Common myeloid progenitor, CD34-positive (primary cell): ENCODE measurements around the gene AP1G2.
A peak's percentile ranks its signal among the peaks of the same experiment; 100 is the strongest.

ENCODE experiments used
- CTCF ChIA-PET: fragments of 350-600 bp; sonication (Branson Sonifier 250); formaldehyde crosslinking; loops from one replicate; lab custom pipeline; 2021; ENCODE audit warnings: antibody characterized with exemption; lab: Charles Lee
- POLR2A ChIA-PET: fragments of 350-600 bp; sonication (Branson Sonifier 250); formaldehyde crosslinking; loops from one replicate; lab custom pipeline; 2021; ENCODE audit warnings: antibody characterized with exemption; lab: Charles Lee
- DNase-seq, 3 donors: peaks; one replicate each; pipeline versions ENCODE4 v3.0.0 to v3.0.0-alpha.2; 2013
- H3K27ac ChIP-seq, 2 experiments: 1 replicate in 1 of 2; 2 replicates in 1 of 2; pipeline ENCODE4 v1.7.0; 2013; ENCODE audit warnings: inconsistent platforms in 2 of 2, low read length in 2 of 2, mild to moderate bottlenecking in 2 of 2, low read depth in 1 of 2, moderate library complexity in 1 of 2; ENCODE audit not compliant: severe bottlenecking in 2 of 2, insufficient read depth in 1 of 2, poor library complexity in 1 of 2
- H3K27me3 ChIP-seq, 5 experiments: replicated peaks in 2 of 5; 1 replicate in 3 of 5; 2 replicates in 2 of 5; pipeline versions ENCODE4 v1.6.1 to v1.7.0; 2013; ENCODE audit warnings: low read length in 4 of 5, mild to moderate bottlenecking in 2 of 5, moderate library complexity in 2 of 5, inconsistent platforms in 1 of 5; ENCODE audit not compliant: insufficient read depth in 5 of 5, control insufficient read depth in 4 of 5
- H3K36me3 ChIP-seq, 4 experiments: 1 replicate in 2 of 4; 2 replicates in 2 of 4; pipeline versions ENCODE4 v1.6.1 to v1.7.0; 2013; ENCODE audit warnings: low read length in 3 of 4, control low read depth in 1 of 4, mild to moderate bottlenecking in 1 of 4; ENCODE audit not compliant: control insufficient read depth in 4 of 4, insufficient read depth in 4 of 4
- H3K4me1 ChIP-seq, 4 experiments: 1 replicate in 3 of 4; 2 replicates in 1 of 4; pipeline versions ENCODE4 v1.6.1 to v1.7.1; 2013; ENCODE audit warnings: low read length in 3 of 4, mild to moderate bottlenecking in 3 of 4, control low read depth in 1 of 4, inconsistent platforms in 1 of 4, moderate library complexity in 1 of 4; ENCODE audit not compliant: control insufficient read depth in 4 of 4, insufficient read depth in 4 of 4; ENCODE audit errors: control extremely low read depth in 1 of 4
- H3K4me3 ChIP-seq, 7 experiments: 1 replicate in 4 of 7; 2 replicates in 3 of 7; pipeline versions ENCODE4 v1.5.1 to v1.7.0; 2013; ENCODE audit warnings: mild to moderate bottlenecking in 7 of 7, low read length in 6 of 7, moderate library complexity in 6 of 7, inconsistent platforms in 2 of 7, low read depth in 2 of 7, control low read depth in 1 of 7; ENCODE audit not compliant: insufficient read depth in 4 of 7, control insufficient read depth in 1 of 7; ENCODE audit errors: extremely low read depth in 1 of 7
- H3K9me3 ChIP-seq, 5 experiments: 1 replicate in 4 of 5; 2 replicates in 1 of 5; pipeline versions ENCODE4 v1.6.1 to v1.7.1; 2013; ENCODE audit warnings: low read length in 4 of 5, mild to moderate bottlenecking in 2 of 5, inconsistent platforms in 1 of 5, low read depth in 1 of 5, moderate library complexity in 1 of 5; ENCODE audit not compliant: control insufficient read depth in 4 of 5, insufficient read depth in 2 of 5; ENCODE audit errors: control extremely low read depth in 1 of 5
- WGBS: methylation state at CpG from one replicate; pipeline ENCODE4 v1.1.5; 2013; ENCODE audit not compliant: insufficient coverage; 5-methylcytosine and 5-hydroxymethylcytosine counted together

AP1G2 gene

GRCh38 chr14:23579311-23579630 is 11.7 kb upstream of the AP1G2 start:
- peaks cover 2 to 57% (median 7%) of the 10 kb centered on the region in 5 experiments for H3K27me3 ChIP-seq
- ChIA-PET CTCF (interaction anchor here (1.3 to 1.5 kb wide), 2 partner anchors 9 to 332 kb away, joined by 3 to 4 read pairs; no protein-coding TSS in a partner anchor), POLR2A (no interaction called here)
- no peaks in the 10 kb centered on the region for H3K36me3 ChIP-seq
- no peak overlapping the region for H3K27ac ChIP-seq
- WGBS: 88% methylated on average over 1 of the region's 3 CpGs
- no peak for DNase-seq
- H3K4me3 ChIP-seq: no peak overlapping the region
- peaks cover 0 to 6% (median 0%) of the 10 kb centered on the region in 5 experiments for H3K9me3 ChIP-seq
- H3K4me1 ChIP-seq: peaks cover 0 to 26% (median 8%) of the 10 kb centered on the region in 4 experiments

GRCh38 chr14:23578560-23579310 is 11.1 kb upstream of the AP1G2 start, which contains the start of gene JPH4:
TSS of gene JPH4 (minus strand) at chr14:23578790. CDS start at chr14:23577453, 1,337 bp downstream.
- Histone ChIP-seq H3K27me3 (peaks cover 2 to 57% (median 7%) of the 10 kb centered on the region in 5 experiments), H3K4me3 (peak within 1 kb of the TSS in 1 of 7 experiments; percentile 34), H3K36me3 (no peaks in the 10 kb centered on the region), H3K9me3 (peaks cover 0 to 6% (median 0%) of the 10 kb centered on the region in 5 experiments), H3K4me1 (peaks cover 0 to 26% (median 8%) of the 10 kb centered on the region in 4 experiments), H3K27ac (no peak within 1 kb of the TSS)
- WGBS: 51% methylated on average over 16 of the region's 18 CpGs
- POLR2A ChIA-PET: no interaction called here
- DNase-seq: no peak
- CTCF ChIA-PET: interaction anchor here (1.3 kb wide), 1 partner anchor 10 kb away, joined by 3 read pairs; no protein-coding TSS in a partner anchor

GRCh38 chr14:23577710-23578392 is 10.3 kb upstream of the AP1G2 start:
- no peak overlapping the region for H3K27ac ChIP-seq
- peaks cover 0 to 35% (median 14%) of the 10 kb centered on the region in 4 experiments for H3K4me1 ChIP-seq
- peak overlapping the region in 1 of 7 experiments; percentile 34 for H3K4me3 ChIP-seq
- no peaks in the 10 kb centered on the region for H3K36me3 ChIP-seq
- peak in 1 of 3 donors; percentile 40 for DNase-seq
- POLR2A ChIA-PET: no interaction called here
- CTCF ChIA-PET: interaction anchor here (0.6 kb wide), 1 partner anchor 11 kb away, joined by 4 read pairs; no protein-coding TSS in a partner anchor
- H3K27me3 ChIP-seq: peaks cover 2 to 57% (median 7%) of the 10 kb centered on the region in 5 experiments
- H3K9me3 ChIP-seq: peaks cover 0 to 6% (median 0%) of the 10 kb centered on the region in 5 experiments
- WGBS: 12% methylated on average over 4 of the region's 24 CpGs

GRCh38 chr14:23577004-23577681 is 9.6 kb upstream of the AP1G2 start:
- Histone ChIP-seq H3K27me3 (peaks cover under 1 to 57% (median 7%) of the 10 kb centered on the region in 5 experiments), H3K4me1 (peaks cover 0 to 42% (median 22%) of the 10 kb centered on the region in 4 experiments), H3K9me3 (peaks cover 0 to 6% (median 0%) of the 10 kb centered on the region in 5 experiments), H3K27ac (no peak overlapping the region), H3K4me3 (peak overlapping the region in 4 of 7 experiments; percentile 33 to 46 (median 38)), H3K36me3 (no peaks in the 10 kb centered on the region)
- ChIA-PET POLR2A (no interaction called here), CTCF (no interaction called here)
- DNase-seq: no peak
- 3% methylated on average over 43 of the region's 67 CpGs for WGBS

GRCh38 chr14:23573384-23574015 is 5.9 kb upstream of the AP1G2 start:
- Histone ChIP-seq H3K4me1 (peaks cover 2 to 63% (median 47%) of the 10 kb centered on the region in 4 experiments), H3K27ac (no peak overlapping the region), H3K4me3 (no peak overlapping the region), H3K9me3 (peaks cover 0 to 6% (median 0%) of the 10 kb centered on the region in 5 experiments), H3K27me3 (peaks cover 0 to 39% (median 5%) of the 10 kb centered on the region in 5 experiments), H3K36me3 (no peaks in the 10 kb centered on the region)
- WGBS: 90% methylated on average over 3 of the region's 5 CpGs
- DNase-seq: no peak
- CTCF ChIA-PET: interaction anchor here (0.8 to 20.8 kb wide), 5 partner anchors 9 to 92 kb away, joined by 3 to 519 read pairs (median 20); no protein-coding TSS in a partner anchor
- POLR2A ChIA-PET: no interaction called here

- POLR2A ChIA-PET: interaction anchor here (1.2 kb wide), 1 partner anchor 8 kb away, joined by 3 read pairs; no protein-coding TSS in a partner anchor
- peak; percentile 44 to 74 (median 70) for DNase-seq
- H3K27me3 ChIP-seq: peaks cover 0 to 32% (median 5%) of the 10 kb centered on the region in 5 experiments
- peak overlapping the region in 2 of 7 experiments; percentile 3 to 35 for H3K4me3 ChIP-seq
- H3K36me3 ChIP-seq: no peaks in the 10 kb centered on the region
- CTCF ChIA-PET: interaction anchor here (0.8 to 20.8 kb wide), 5 partner anchors 10 to 91 kb away, joined by 3 to 519 read pairs (median 20); no protein-coding TSS in a partner anchor
- 24% methylated on average over 3 of the region's 4 CpGs for WGBS
- peaks cover 4 to 67% (median 53%) of the 10 kb centered on the region in 4 experiments for H3K4me1 ChIP-seq
- H3K9me3 ChIP-seq: peaks cover 0 to 6% (median 0%) of the 10 kb centered on the region in 5 experiments
- no peak overlapping the region for H3K27ac ChIP-seq
Measured at GRCh38 chr14:23572836-23573235, 5.2 kb upstream of the AP1G2 start.
